ENCODE data around the gene CARD8. TPM values are rescaled to one million over a fixed set of nuclear protein-coding genes. Genes with fewer than 3 reads are reported as not detected.

Gene CARD8
- total and polyA plus RNA-seq, 10 of the 15 experiments (the other 5 are each of a cell fraction or from before 2014, with no cell fraction given) = 39.8 to 69.8 (median 46.1) TPM

GRCh38 chr19:48290401-48290770, 34.7 kb upstream of the CARD8 start (continued):
- no peak for TF ChIP-seq ZNF24 (IDR thresholded peaks at IDR 0.05)
- no peak for TF ChIP-seq IKZF1 (conservative IDR thresholded peaks at IDR 0.05)
- no peak for TF ChIP-seq MLLT1 (IDR thresholded peaks at IDR 0.05)

GRCh38 chr19:48287748-48288147, 32.0 kb upstream of the CARD8 start:
- Histone ChIP-seq H3K4me3 (no peak overlapping the region), H3K4me1 (ENCODE audit: control insufficient read depth, insufficient read depth, low read length) (peaks cover 3% of the 10 kb centered on the region; the same call in 1 of the 2 replicates), H2AFZ (ENCODE audit: control insufficient read depth, low read depth, low read length) (no peak overlapping the region), H3K9ac (ENCODE audit: control insufficient read depth, insufficient read depth, low read length) (no peak overlapping the region), H4K20me1 (ENCODE audit: control insufficient read depth, insufficient read depth) (no peaks in the 10 kb centered on the region), H3K36me3 (ENCODE audit: control insufficient read depth in 2 of 2, insufficient read depth in 2 of 2, low read length in 1 of 2) (no peaks in the 10 kb centered on the region), H3K27ac (ENCODE audit: control insufficient read depth, insufficient read depth) (no peak overlapping the region), H3K27me3 (replicated peaks in 1 of 2; ENCODE audit: control insufficient read depth in 2 of 2, insufficient read depth in 2 of 2, low read length in 1 of 2) (no peaks in the 10 kb centered on the region), H3K79me2 (ENCODE audit: control insufficient read depth, insufficient read depth, low read length) (no peaks in the 10 kb centered on the region), H3K9me3 (replicated peaks; ENCODE audit: control insufficient read depth, insufficient read depth, low read length) (peaks cover 4% of the 10 kb centered on the region), H3K4me2 (ENCODE audit: control insufficient read depth, insufficient read depth) (no peak overlapping the region)
- in situ Hi-C loops (cut with MboI) (no loop called here), intact Hi-C loops (cut with micrococcal nuclease; ENCODE audit: unreplicated experiment) (no loop called here)
- BruUV-seq (replicated peaks) = no TSS peak
- DNase-seq (ENCODE audit: low read depth, low spot score) = no peak
- CTCF ChIA-PET = interaction anchor here (1.0 kb wide), 1 partner anchor 27 kb away, joined by 3 read pairs; no protein-coding TSS in a partner anchor
- ATAC-seq = no peak
- WGBS (ENCODE audit: insufficient coverage, insufficient replicate concordance, low lambda C conversion rate, missing lambda C conversion rate) = 33% methylated on average over 3 of the region's 3 CpGs
- no peak for TF ChIP-seq CUX1 (IDR thresholded peaks at IDR 0.05; ENCODE audit: insufficient replicate concordance, low read depth, low read length)
- TF ChIP-seq RFX5 (IDR thresholded peaks at IDR 0.05; ENCODE audit: low read depth, low read length) = no peak
- TF ChIP-seq PAX8 (IDR thresholded peaks at IDR 0.05) = no peak
- TF ChIP-seq TARDBP (IDR thresholded peaks at IDR 0.05; ENCODE audit: borderline replicate concordance) = no peak
- no peak for TF ChIP-seq CREB1 (IDR thresholded peaks at IDR 0.05; ENCODE audit: low read depth)
- TF ChIP-seq POU2F2 (IDR thresholded peaks at IDR 0.05; ENCODE audit: borderline replicate concordance, low read depth, low read length) = no peak
- TF ChIP-seq CBFB (IDR thresholded peaks at IDR 0.05; ENCODE audit: low read depth) = no peak
- POLR2A ChIA-PET = no interaction called here
- RAD21 ChIA-PET (ENCODE audit: unreplicated experiment) = interaction anchor here (0.7 kb wide), 1 partner anchor 416 kb away, joined by 3 read pairs; no protein-coding TSS in a partner anchor
- FAIRE-seq = no peak
- SMC1A ChIA-PET (ENCODE audit: uncharacterized antibody, unreplicated experiment) = interaction anchor here (0.6 kb wide), 1 partner anchor 298 kb away, joined by 3 read pairs; no protein-coding TSS in a partner anchor

Measured in GM12878 (cell line).